Measurements from ENCODE around the gene DCTN2.
A peak's percentile ranks its signal among the peaks of the same experiment; 100 is the strongest.
"Not testable (repeated sequence)": the region's sequence is repeated elsewhere in the genome, so short reads cannot be mapped to it uniquely, and the experiment has no call there.

The DCTN2 gene

GRCh38 chr12:57498571-57498970 lies 48.4 kb downstream of the DCTN2 start:
- H3K4me3 ChIP-seq, result no peak overlapping the region
- no peak overlapping the region for H3K27ac ChIP-seq

- no peak overlapping the region for H3K4me3 ChIP-seq
- H3K27ac ChIP-seq, result no peak overlapping the region
Observed at GRCh38 chr12:57498132-57498502, 48.9 kb downstream of the DCTN2 start.

GRCh38 chr12:57497223-57498131 lies 49.5 kb downstream of the DCTN2 start:
- no peak overlapping the region for H3K4me3 ChIP-seq

GRCh38 chr12:57496822-57497221 lies 50.2 kb downstream of the DCTN2 start:
- no peak overlapping the region for H3K4me3 ChIP-seq
- H3K27ac ChIP-seq, result no peak overlapping the region

More at GRCh38 chr12:57497223-57498131, 49.5 kb downstream of the DCTN2 start:
- H3K27ac ChIP-seq, result no peak overlapping the region

- H3K4me3 ChIP-seq, H3K27ac ChIP-seq: not testable (repeated sequence)
Observed at GRCh38 chr12:57495051-57495701, 51.8 kb downstream of the DCTN2 start.

GRCh38 chr12:57491393-57492280 lies 55.4 kb downstream of the DCTN2 start:
- H3K4me3 ChIP-seq, result no peak overlapping the region
- no peak overlapping the region for H3K27ac ChIP-seq

GRCh38 chr12:57490126-57490525 lies 56.9 kb downstream of the DCTN2 start:
- H3K27ac ChIP-seq, result no peak overlapping the region
- no peak overlapping the region for H3K4me3 ChIP-seq

GRCh38 chr12:57489157-57489641 lies 57.8 kb downstream of the DCTN2 start:
- H3K4me3 ChIP-seq, result peak overlapping the region in 5 of 7 experiments; percentile 77 to 86 (median 84)
- peak overlapping the region in 5 of 21 experiments; percentile 72 to 95 (median 76) for H3K27ac ChIP-seq

- Histone ChIP-seq H3K4me3 (peak overlapping the region; percentile 77 to 91 (median 84)), H3K27ac (peak overlapping the region in 20 of 21 experiments; percentile 64 to 95 (median 84))
Observed at GRCh38 chr12:57488402-57489156, 58.4 kb downstream of the DCTN2 start.

- H3K27ac ChIP-seq, result peak within 1 kb of the TSS; percentile 1 to 95 (median 84)
Observed at GRCh38 chr12:57487597-57488401, 59.2 kb downstream of the DCTN2 start, which contains the start of gene MARS1. Gene MARS1 (plus strand): TSS chr12:57488068. CDS start chr12:57488091, 23 bp downstream.

GRCh38 chr12:57487055-57487596 lies 59.9 kb downstream of the DCTN2 start:
- Histone ChIP-seq H3K4me3 (peak overlapping the region; percentile 77 to 91 (median 84)), H3K27ac (peak overlapping the region in 9 of 21 experiments; percentile 16 to 93 (median 80))

More at GRCh38 chr12:57487597-57488401, 59.2 kb downstream of the DCTN2 start, which contains the start of gene MARS1:
- H3K4me3 ChIP-seq, result peak within 1 kb of the TSS; percentile 77 to 91 (median 84)

GRCh38 chr12:57485695-57486094 lies 61.3 kb downstream of the DCTN2 start:
- H3K27ac ChIP-seq, result no peak overlapping the region
- H3K4me3 ChIP-seq, result no peak overlapping the region

- H3K4me3 ChIP-seq, result no peak overlapping the region
- peak overlapping the region in 1 of 21 experiments; percentile 14 for H3K27ac ChIP-seq
Observed at GRCh38 chr12:57483466-57483865, 63.5 kb downstream of the DCTN2 start.

GRCh38 chr12:57481671-57482070 lies 65.3 kb downstream of the DCTN2 start:
- Histone ChIP-seq H3K4me3 (no peak overlapping the region), H3K27ac (peak overlapping the region in 4 of 21 experiments; percentile 88 to 99 (median 94))
